GM19238 (cell line): ENCODE data around the gene ANO2.
"Not testable (repeated sequence)": the region's sequence is repeated elsewhere in the genome, so short reads cannot be mapped to it uniquely, and the experiment has no call there.

Source experiments
- DNase-seq: peaks from one replicate; pipeline ENCODE4 v3.0.0; 2011; ENCODE audit warnings: low spot score; ENCODE audit not compliant: insufficient read length

Gene ANO2

GRCh38 chr12:5557906-5558305 is 387.2 kb downstream of the ANO2 start:
- DNase-seq, result no peak

GRCh38 chr12:5556946-5557673 is 387.9 kb downstream of the ANO2 start:
- no peak for DNase-seq

- no peak for DNase-seq
Observed at GRCh38 chr12:5556033-5556614, 388.9 kb downstream of the ANO2 start.

GRCh38 chr12:5554711-5555110 is 390.3 kb downstream of the ANO2 start:
- DNase-seq, result no peak

- no peak for DNase-seq
Observed at GRCh38 chr12:5549011-5549410, 396.0 kb downstream of the ANO2 start.

GRCh38 chr12:5548152-5548943 is 396.7 kb downstream of the ANO2 start:
- no peak for DNase-seq

- no peak for DNase-seq
Observed at GRCh38 chr12:5546616-5547015, 398.4 kb downstream of the ANO2 start.

GRCh38 chr12:5537771-5538170 is 407.3 kb downstream of the ANO2 start:
- no peak for DNase-seq

GRCh38 chr12:5537026-5537615 is 407.9 kb downstream of the ANO2 start:
- DNase-seq, result not testable (repeated sequence)

GRCh38 chr12:5535541-5535940 is 409.5 kb downstream of the ANO2 start:
- no peak for DNase-seq

- no peak for DNase-seq
Observed at GRCh38 chr12:5534426-5535199, 410.4 kb downstream of the ANO2 start.

- no peak for DNase-seq
Observed at GRCh38 chr12:5533368-5533767, 411.7 kb downstream of the ANO2 start.

- DNase-seq, result no peak
Observed at GRCh38 chr12:5525783-5526367, 419.2 kb downstream of the ANO2 start.

GRCh38 chr12:5524769-5525436 is 420.2 kb downstream of the ANO2 start:
- no peak for DNase-seq

GRCh38 chr12:5524116-5524768 is 420.8 kb downstream of the ANO2 start:
- DNase-seq, result no peak

GRCh38 chr12:5523396-5524115 is 421.5 kb downstream of the ANO2 start:
- no peak for DNase-seq

- DNase-seq, result no peak
Observed at GRCh38 chr12:5522432-5523335, 422.4 kb downstream of the ANO2 start.
